ENCODE measurements around the gene AGAP1.

AGAP1 gene

DNA sequence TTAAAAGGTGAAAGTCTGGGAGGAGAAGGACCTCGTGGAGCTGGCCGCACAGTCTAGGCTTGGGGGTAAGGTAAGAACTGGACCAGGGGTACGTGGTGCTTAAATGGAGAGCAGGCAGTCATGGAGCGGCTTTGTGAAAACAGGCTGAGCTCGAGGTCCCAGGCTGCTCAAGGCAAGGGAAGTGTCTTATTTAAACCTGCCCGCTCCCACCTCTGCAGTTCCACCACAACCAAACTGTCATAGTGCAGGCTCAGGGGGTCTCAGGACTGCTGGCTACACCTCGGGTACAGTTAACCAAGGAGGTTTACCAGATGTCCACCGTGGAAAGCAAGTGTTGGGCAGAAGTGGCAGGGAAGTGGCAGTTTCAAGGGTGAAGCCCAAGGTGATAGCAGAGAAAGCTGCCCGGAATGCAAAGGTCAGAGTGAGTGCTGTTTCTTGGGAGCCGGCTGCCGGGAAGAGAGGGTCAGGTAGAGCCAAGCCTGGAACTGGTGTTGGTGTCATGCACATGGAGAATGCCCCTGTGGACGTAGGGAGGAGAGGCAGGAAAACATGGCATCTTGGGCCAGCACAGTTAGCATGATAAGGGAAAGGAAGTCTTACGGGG lies 471.0 kb downstream of the AGAP1 start:
- DNase-seq (ENCODE audit: low spot score): no peak

DNA sequence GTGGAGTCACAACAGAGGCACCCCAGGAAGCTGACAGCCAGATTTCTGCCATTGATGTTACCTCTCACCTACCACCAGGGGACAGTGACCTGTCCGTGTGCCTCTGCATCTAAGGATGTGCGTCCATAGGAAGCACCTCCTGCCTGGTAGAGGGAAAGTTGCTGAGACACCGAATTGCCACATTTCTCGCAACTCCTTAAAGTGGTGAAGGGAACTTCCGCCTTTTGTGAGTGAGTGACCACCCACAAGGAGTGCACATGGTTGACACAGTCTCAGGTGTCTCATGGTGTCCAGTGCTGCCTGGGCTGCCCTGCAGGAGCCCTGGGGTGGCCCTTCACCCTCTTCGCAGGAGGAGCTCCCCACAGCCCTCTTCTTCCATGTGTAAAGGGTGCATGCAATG lies 472.6 kb downstream of the AGAP1 start:
- no peak for DNase-seq (ENCODE audit: low spot score)

DNA sequence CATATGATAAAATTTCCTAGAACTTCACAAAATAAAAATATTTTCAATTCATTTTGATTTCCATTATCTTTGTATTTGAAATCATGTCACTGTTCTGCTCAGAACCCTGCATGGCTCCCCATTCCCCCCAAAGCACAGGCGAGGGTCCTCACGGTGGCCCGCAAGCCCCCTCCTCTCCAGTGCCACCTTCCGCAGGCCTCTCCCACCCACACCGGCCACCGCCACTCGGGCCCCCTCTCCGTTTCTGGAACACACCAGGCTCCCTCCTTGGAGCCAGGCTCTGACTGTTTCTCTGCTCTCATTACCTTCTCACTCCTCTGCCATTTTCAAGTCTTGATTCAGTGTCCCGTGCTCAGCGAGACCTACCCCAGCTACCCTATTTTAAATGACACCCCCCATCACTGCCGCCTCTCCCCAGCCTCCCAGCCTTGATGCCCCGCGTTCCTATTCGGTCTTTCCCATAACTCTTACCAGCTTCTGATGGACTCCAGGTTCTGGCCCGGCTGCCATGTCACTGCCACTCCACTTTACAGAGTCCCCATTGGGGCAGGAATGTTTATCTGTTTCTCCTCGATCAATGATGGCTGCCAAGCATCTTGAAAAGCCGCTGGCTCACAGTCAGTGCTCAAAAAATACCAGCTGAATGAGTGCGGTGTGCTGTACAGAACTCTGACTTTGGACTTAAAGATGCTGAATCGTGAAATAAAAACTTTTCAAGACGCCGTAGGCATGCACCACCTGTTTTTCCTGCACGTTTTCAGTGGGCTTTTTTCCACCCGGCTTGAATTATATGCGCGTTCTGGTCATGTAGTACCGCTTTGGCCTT lies 473.3 kb downstream of the AGAP1 start:
- no peak for DNase-seq (ENCODE audit: low spot score)

DNA sequence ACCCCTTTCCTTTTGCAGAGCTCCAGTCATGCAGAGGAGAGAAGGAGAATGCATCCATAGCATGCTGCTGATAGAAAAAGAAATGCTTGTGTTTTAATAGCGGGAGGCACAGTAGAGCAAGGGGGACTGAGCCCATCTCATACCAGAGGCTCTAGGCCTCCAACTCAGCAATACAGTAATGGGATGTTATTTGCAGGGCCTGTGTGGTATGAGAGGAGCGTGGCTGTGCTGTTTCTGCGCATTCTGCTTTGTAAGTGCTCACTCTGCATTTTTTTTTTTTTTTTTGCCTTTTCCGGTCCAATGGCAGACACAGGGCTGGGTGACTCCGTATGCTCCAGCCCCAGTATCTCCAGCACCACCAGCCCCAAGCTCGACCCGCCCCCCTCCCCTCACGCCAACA lies 474.3 kb downstream of the AGAP1 start:
- no peak for DNase-seq (ENCODE audit: low spot score)

- DNase-seq (ENCODE audit: low spot score): no peak
Measured at GRCh38 chr2:235968616-235969324, 474.9 kb downstream of the AGAP1 start.

GRCh38 chr2:235970204-235971040 lies 476.6 kb downstream of the AGAP1 start:
- no peak for DNase-seq (ENCODE audit: low spot score)

DNA sequence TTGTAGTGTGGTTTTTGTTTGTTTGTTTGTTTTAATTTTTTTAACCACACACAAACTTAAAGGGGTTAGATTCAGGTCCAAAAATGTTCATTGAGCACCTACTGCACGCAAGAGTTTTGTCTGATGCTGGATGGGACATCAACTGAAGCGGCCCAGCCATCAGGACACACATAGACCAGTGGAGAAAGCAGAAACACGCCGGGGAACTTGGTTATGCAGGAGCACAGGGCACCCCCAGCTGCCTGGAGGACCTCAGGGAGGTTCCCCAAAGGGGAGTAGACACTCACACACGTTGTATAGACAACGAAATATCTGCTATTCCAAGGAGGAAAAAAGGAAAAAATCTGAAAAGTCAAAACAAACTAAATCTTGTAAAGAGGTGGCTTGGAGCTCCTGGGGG lies 482.7 kb downstream of the AGAP1 start:
- no peak for DNase-seq (ENCODE audit: low spot score)

- no peak for DNase-seq (ENCODE audit: low spot score)
Measured at GRCh38 chr2:235976956-235977355, 483.1 kb downstream of the AGAP1 start.

DNA sequence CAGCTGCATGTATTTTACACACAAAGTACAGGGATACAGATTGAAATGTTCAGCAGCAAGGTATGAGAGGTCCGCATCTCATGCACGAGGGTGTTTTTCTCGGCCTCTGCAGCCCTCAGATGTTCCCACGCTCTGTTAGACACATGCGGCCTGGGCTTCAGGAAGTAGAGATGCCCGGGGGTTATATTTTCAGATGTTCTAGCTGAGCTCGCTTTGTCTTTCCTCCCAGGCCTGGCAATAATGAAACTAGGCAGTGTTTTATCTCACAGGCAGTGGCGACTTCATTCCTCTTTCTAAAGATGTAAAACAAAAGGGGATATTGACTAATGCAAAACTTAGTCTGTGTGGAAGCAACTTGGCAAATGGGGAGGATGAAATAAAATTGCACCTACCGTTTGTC lies 483.6 kb downstream of the AGAP1 start:
- no peak for DNase-seq (ENCODE audit: low spot score)

GRCh38 chr2:235978022-235978421 lies 484.2 kb downstream of the AGAP1 start:
- DNase-seq (ENCODE audit: low spot score): no peak

GRCh38 chr2:235979037-235979436 lies 485.2 kb downstream of the AGAP1 start:
- DNase-seq (ENCODE audit: low spot score): no peak

- no peak for DNase-seq (ENCODE audit: low spot score)
Measured at GRCh38 chr2:235979753-235980435, 486.1 kb downstream of the AGAP1 start.

- no peak for DNase-seq (ENCODE audit: low spot score)
Measured at GRCh38 chr2:235981631-235982030, 487.8 kb downstream of the AGAP1 start.

DNA sequence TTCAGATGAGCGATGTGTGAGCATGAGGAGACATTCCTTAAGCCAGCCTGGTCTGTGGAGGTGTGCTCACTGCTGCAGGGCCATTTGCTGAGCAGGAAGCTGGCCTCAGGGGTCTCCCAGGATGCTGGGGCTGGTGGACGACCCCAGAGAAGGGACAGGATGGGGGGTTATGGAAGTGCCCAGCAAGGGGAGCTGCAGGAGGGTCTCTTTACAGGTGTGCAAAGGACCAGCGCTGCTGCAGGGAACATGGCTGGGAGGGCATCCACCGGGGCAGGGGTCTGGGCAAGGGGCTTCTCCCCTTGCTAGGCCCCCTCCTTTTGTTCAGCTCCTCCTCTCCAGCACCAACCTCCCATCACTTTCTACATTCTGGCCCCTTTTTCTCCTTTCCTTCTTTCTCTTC lies 489.2 kb downstream of the AGAP1 start:
- no peak for DNase-seq (ENCODE audit: low spot score)

DNA sequence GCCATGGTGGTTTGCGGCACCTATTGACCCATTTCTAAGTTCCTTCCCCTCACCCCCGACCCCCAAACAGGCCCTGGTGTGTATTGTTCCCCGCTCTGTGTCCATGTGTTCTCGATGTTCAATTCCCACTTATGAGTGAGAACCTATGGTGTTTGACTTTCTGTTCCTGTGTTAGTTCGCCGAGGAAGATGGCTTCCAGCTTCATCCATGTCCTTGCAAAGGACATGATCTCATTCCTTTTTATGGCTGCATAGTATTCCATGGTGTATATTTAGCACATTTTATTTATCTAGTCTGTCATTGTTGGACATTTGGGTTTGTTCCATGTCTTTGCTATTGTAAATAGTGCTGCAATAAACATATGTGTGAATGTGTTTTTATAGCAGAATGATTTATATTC lies 490.7 kb downstream of the AGAP1 start:
- no peak for DNase-seq (ENCODE audit: low spot score)

- no peak for DNase-seq (ENCODE audit: low spot score)
Measured at GRCh38 chr2:235986361-235986760, 492.5 kb downstream of the AGAP1 start.

DNA sequence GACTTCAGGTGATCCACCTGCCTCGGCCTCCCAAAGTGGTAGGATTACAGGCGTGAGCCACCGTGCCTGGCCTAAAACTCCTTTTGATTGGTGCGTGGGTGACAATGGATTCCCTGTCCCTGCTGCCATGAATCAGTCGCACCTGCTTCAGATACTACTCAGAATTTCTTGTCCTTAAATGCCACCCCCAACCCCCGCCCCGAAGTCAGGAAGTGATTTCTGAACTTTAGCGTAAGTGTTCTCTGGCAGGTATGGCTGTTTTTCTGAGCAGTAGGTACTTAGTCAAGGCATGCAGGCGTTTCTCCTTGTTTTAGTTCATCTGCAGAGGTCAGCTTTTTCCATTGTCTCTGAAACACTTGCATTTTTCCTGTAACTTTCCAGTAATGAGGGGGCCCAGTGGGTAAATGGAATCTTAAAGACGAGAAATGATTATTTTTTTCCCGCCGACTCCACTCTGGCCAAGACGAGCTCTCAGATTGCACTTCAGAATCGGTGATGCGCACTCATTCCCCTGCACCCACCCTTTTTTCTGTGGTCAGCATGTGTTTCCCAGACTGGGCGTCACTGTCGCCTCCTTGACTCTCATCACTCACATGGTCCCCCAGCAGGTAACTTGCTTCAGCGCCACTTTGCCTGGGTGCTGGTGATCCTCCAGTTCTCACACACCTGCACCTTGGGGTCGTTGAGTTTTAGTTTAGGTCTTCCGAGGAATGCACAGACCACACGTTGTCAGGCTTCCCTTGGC lies 494.6 kb downstream of the AGAP1 start:
- no peak for DNase-seq (ENCODE audit: low spot score)

- no peak for DNase-seq (ENCODE audit: low spot score)
Measured at GRCh38 chr2:235989591-235989990, 495.7 kb downstream of the AGAP1 start.

DNA sequence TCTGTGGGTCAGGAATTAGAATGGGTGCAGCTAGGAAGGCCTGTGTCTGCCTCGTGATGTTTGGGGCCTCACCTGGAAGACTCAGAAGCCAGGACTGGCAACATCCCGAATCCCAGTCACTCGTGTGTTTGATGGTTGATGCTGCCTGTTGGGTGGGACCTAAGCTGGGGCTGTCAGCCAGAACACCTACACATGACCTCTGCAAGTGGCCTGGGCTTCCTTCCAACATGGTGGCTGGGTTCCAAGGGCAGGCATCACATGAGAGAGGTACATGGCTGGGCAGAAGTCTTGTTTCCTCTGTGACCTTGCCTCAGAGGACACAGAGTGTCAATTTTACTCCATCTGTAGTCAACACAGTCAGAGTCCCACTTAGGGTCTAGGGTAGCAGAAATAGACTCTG lies 496.5 kb downstream of the AGAP1 start:
- no peak for DNase-seq (ENCODE audit: low spot score)

GRCh38 chr2:235992024-235992423 lies 498.2 kb downstream of the AGAP1 start:
- DNase-seq (ENCODE audit: low spot score): no peak

GRCh38 chr2:235996419-235996818 lies 502.6 kb downstream of the AGAP1 start:
- no peak for DNase-seq (ENCODE audit: low spot score)
